ENCODE measurements around the gene VWCE.
"Not testable (repeated sequence)": the region's sequence is repeated elsewhere in the genome, so short reads cannot be mapped to it uniquely, and the experiment has no call there.

The VWCE gene

DNA sequence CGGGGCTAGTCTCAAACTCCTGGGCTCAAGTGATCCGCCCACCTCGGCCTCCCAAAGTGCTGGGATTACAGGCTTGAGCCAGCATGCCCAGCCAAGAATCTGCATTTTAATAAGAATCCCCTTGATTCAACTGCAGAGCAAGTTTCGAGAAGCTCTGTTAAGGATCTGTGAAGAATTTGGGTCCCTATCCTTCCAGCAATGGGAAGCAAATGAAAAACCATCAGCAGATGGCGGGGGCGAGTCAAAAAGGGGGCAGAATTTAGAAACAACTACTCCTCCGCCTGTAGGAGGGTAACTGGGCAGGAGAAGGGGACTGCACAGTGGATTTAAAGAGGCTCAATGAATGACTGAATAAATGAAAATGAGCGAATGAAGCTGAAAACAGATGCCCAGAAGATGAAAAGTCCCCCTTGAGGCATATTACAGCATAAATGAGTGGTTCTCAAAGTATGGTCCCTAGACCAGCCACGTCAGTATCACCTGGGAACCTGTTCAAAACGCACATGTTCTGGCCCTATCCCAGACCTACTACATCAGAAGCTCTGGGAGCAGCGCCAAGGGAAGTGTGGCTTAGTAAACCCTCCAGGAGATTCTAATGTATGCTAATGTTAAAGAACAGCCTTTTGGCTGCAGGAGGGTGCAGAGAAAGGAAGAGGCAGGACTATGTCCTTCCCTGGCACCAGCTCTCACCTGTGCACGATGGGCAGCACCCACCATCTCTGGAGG is 15.0 kb downstream of the VWCE start:
- DNase-seq: no peak

DNA sequence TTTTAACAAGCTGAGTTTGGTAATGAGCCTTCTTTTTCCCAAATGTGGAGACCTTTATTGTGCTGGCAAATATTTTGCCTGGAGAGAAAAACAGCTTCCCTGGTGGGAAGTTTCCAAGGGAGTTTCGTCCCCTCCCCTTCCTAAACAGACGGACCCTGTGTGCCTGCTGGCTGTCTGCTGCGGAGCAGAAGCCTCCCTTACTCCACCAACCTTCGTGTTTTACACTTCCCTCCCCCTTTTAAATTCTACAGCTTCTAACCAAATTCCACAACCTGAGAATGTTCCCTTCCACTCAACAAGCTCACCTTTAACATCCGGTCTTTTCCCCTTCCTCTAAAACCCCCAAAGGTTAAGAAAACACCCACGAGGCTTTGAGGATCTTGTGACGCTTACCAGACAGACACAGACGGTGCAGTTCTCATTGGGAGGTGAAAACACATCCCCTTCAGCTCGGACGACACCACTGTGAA is 17.1 kb downstream of the VWCE start:
- no peak for DNase-seq

DNA sequence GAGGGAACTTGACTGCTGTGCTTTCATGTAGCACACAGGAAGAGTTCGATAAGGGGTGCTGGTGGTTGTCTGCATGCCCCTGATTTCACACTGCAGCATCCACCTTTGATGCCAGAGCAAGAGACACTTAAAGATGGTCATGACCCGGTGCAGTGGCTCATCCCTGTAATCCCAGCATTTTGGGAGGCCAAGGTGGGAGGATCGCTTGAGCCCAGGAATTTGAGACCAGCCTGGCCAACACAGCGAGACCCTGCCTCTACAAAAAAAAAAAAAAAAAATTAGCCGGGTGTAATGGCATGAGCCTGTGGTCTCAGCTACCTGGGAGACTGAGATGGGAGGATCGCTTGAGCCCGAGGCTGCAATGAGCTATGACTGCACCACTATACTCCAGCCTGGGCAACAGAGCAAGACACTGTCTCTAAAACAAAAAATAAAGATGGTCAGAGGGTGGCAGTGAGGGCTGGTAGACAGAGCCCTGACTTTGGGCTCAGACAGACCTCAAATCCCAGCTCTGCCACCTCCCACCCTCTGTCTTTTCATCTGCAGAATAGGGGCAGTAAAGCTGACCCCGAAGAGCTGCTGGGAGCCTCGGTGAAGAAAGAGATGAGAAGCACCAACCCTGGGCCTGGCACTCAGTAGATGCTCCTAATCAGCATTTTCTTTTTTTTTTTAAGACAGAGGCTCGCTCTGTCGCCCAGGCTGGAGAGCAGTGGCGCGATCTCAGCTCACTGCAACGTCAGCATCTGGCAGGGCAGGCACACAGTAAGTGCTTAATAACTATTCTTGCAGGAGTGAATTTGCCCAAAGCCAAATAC is 17.7 kb downstream of the VWCE start:
- DNase-seq: no peak

GRCh38 chr11:61275191-61275590 is 19.9 kb downstream of the VWCE start:
- DNase-seq: no peak

DNA sequence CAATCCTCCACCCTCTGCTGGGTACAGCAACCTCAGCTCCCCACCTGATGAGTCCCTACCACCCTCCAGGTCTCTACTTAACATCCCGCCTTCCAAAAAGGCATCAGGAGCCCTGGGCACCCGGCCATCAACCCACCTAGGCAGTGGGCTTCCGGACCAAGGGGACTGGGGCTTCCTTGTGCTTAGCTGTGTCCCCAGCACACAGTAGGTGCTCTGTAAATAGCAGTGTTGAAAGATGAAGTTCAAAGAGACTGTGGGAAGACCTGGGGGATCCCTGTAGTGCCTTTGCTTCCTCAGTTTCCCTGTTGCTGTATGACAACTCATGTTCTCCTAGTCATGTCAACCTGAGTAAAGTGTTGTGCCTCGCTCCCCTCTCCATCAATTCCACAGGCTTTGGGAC is 21.0 kb downstream of the VWCE start:
- DNase-seq: no peak

GRCh38 chr11:61273178-61274078 is 21.7 kb downstream of the VWCE start:
- DNase-seq: no peak

DNA sequence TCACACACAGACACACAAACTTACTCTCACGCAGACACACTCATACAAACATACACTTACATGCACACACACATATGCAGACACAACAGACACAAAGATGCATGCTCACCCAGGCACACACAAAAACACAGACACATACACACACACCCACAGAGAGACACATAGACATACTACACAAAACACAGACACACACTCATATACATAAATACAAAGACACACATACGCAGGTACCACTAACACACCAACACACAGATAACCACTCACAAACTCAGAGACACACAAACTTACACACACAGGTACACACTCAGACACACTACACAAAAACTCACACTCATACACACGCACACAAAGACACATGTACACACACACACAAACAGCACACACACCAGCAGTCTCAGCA is 22.4 kb downstream of the VWCE start:
- no peak for DNase-seq

DNA sequence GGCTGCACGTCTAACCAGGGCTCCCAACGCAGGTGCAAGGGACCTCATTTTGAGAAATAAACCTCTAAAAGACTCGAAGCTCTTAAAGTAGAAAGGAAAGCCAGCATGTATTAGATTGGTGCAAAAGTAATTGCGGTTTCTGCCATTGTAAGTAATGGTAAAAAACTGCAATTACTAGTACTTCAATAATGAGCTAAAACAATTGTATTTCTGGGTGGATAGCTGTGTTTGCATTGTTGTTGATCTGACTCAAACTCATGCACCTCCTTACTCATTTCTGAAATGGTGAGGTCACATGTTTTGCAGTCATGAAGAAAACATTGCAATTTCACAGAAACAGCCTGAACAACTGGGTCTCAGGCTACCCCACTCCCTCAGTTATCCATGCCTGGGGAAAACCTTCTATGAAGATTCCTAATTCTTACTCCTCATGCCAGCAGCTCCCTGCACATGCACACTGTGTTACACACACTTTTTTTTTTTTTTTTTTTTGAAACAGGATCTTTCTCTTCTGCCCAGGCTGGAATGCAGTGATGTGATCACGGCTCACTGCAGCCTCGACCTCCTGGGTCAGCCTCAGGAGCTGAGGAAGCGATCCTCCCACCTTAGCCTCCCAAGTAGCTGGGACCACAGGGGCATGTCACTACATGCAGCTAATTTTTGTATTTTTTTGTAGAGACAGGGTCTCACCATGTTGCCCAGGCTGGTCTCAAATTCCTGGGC is 24.6 kb downstream of the VWCE start:
- DNase-seq: no peak

GRCh38 chr11:61268588-61269250 is 26.4 kb downstream of the VWCE start:
- no peak for DNase-seq

- DNase-seq: no peak
Observed at GRCh38 chr11:61267437-61267841, 27.7 kb downstream of the VWCE start.

- DNase-seq: no peak
Observed at GRCh38 chr11:61266602-61267001, 28.5 kb downstream of the VWCE start.

- DNase-seq: no peak
Observed at GRCh38 chr11:61265357-61265756, 29.8 kb downstream of the VWCE start.

DNA sequence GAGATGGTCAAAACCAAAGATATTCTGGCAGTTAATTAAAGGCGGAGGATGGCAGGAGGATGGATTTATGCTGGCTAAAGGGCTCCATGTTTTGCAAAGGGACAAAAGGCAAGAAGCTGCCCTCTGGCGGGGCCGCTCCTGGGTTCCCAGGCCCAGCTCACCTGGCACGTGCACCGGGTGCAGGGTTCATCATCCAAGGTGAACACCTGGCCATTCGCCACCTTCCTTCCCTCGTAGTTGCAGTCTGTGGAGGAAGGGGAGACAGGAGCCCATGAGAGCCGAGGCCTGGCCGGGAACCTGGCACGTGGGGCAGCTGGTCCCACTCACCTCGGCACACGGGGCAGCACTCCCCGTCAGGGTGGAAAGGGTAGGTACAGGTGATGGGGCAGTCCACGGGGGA is 30.3 kb downstream of the VWCE start:
- DNase-seq: no peak

DNA sequence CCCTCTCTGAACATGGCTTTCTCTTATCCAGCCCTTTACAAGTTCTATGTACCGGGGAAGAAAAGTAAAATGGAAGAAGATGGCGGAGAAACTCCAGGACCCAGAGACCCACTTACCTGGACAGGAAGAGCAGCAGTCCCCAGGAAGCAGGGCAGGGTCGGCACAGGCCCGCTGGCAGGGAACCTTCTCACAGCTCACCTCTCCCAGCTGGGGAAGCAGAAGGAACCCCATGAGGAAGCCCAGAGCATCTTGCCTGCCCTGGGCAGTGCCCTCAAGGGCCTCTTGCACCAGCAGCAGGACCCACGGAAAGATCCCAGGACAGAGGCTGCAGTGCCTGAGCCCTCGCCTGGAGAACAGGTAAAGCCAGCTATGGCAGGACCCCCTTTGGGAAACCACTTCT is 30.7 kb downstream of the VWCE start:
- no peak for DNase-seq

- no peak for DNase-seq
Observed at GRCh38 chr11:61259363-61259762, 35.8 kb downstream of the VWCE start.

DNA sequence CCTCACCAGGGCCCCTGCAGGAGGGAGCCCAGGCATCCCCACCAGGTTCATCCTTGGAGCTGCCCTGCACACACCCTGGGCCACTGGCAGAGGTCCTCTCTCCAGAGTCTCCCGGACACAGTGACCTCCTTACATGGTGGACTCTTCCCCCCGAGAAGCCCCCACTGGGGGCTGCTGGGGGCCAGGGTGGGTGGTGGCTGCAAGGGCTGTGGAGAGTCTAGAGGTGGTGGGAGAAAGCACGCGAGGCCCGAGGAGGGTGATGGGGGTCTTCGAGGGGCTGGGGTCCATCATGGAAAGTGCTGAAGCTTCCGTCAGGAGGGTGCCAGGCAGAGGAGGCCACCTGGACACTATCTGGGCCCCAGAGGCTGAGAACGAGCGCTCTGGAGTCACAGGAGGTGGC is 36.6 kb downstream of the VWCE start:
- DNase-seq: no peak

- DNase-seq: no peak
Observed at GRCh38 chr11:61256710-61257482, 38.2 kb downstream of the VWCE start.

GRCh38 chr11:61254403-61255025 is 40.6 kb downstream of the VWCE start:
- no peak for DNase-seq

DNA sequence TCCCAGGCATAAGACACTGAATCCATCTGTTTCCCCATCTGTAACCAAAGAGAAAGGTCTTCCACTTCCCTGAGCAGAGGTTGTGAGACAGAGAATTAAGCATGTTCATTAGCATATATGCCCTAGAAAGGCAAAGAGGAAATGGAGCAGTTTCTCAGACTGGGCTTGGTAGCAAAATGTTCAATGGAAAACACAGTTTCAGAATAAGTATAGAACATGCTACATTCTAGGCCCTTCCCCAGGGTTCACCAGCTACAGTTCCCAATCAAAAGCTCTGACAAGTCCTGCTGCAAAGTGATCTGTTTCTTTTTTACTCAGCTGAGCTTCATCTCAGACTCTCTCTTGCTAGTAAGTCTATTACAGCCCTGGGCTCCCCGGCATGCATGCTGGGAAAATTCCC is 42.8 kb downstream of the VWCE start:
- not testable (repeated sequence) for DNase-seq
